Mesendoderm (in vitro differentiated cells): Measurements from ENCODE around the gene GPR132.

ENCODE experiments used
- DNase-seq: peaks from one replicate; pipeline ENCODE4 v3.0.0; 2013
- H2AK5ac ChIP-seq: 2 replicates; pipeline ENCODE4 v1.6.1; 2013; ENCODE audit warnings: low read length, inconsistent platforms
- H2BK120ac ChIP-seq: 2 replicates; pipeline ENCODE4 v1.6.1; 2013; ENCODE audit warnings: low read depth, mild to moderate bottlenecking, low read length, moderate library complexity, mixed read lengths
- H2BK15ac ChIP-seq: replicated peaks from 2 replicates; pipeline ENCODE4 v1.6.1; 2013; ENCODE audit warnings: low read depth, mild to moderate bottlenecking, moderate library complexity
- H2BK5ac ChIP-seq: 2 replicates; pipeline ENCODE4 v1.6.1; 2013; ENCODE audit warnings: low read length, inconsistent platforms
- H3K18ac ChIP-seq: 2 replicates; pipeline ENCODE4 v1.6.1; 2013; ENCODE audit warnings: mild to moderate bottlenecking, low read length, mixed read lengths
- H3K23ac ChIP-seq: one replicate; pipeline ENCODE4 v1.6.1; 2013; ENCODE audit warnings: low read length
- H3K27ac ChIP-seq: 2 replicates; pipeline ENCODE4 v1.5.1; 2013; ENCODE audit warnings: low read depth, mild to moderate bottlenecking, inconsistent platforms, low read length, moderate library complexity
- H3K27me3 ChIP-seq: 2 replicates; pipeline ENCODE4 v1.6.1; 2013; ENCODE audit warnings: low read length, control low read depth, mild to moderate bottlenecking, inconsistent platforms; ENCODE audit not compliant: insufficient read depth, poor library complexity
- H3K36me3 ChIP-seq: 2 replicates; pipeline ENCODE4 v1.6.1; 2013; ENCODE audit warnings: low read length, inconsistent platforms; ENCODE audit not compliant: control insufficient read depth, insufficient read depth
- H3K4ac ChIP-seq: one replicate; pipeline ENCODE4 v1.6.1; 2013; ENCODE audit warnings: low read depth, mild to moderate bottlenecking, low read length, moderate library complexity
- H3K4me1 ChIP-seq: 2 replicates; pipeline ENCODE4 v1.6.1; 2013; ENCODE audit warnings: low read depth, low read length, inconsistent platforms; ENCODE audit not compliant: control insufficient read depth
- H3K4me2 ChIP-seq: 2 replicates; pipeline ENCODE4 v1.6.1; 2013; ENCODE audit warnings: low read length
- H3K4me3 ChIP-seq: 2 replicates; pipeline ENCODE4 v1.5.1; 2013; ENCODE audit warnings: mild to moderate bottlenecking, low read length
- H3K56ac ChIP-seq: one replicate; pipeline ENCODE4 v1.6.1; 2013; ENCODE audit warnings: low read length
- H3K79me1 ChIP-seq: 2 replicates; pipeline ENCODE4 v1.6.1; 2013; ENCODE audit warnings: low read length, inconsistent platforms
- H3K79me2 ChIP-seq: 2 replicates; pipeline ENCODE4 v1.6.1; 2013; ENCODE audit warnings: mild to moderate bottlenecking, low read length; ENCODE audit not compliant: control insufficient read depth, insufficient read depth
- H3K9ac ChIP-seq: 2 replicates; pipeline ENCODE4 v1.6.1; 2013; ENCODE audit warnings: low read length, inconsistent platforms
- H4K5ac ChIP-seq: one replicate; pipeline ENCODE4 v1.6.1; 2013; ENCODE audit warnings: low read length
- H4K8ac ChIP-seq: one replicate; pipeline ENCODE4 v1.6.1; 2013; ENCODE audit warnings: low read depth, mild to moderate bottlenecking, control low read depth, low read length, moderate library complexity
- WGBS: extraction: QIAGEN DNeasy Blood & Tissue Kit; methylation state at CpG from one replicate; pipeline ENCODE4 v1.1.7; 2013; ENCODE audit warnings: low lambda C conversion rate, missing lambda C conversion rate; ENCODE audit not compliant: insufficient coverage; ENCODE audit errors: extremely low coverage; 5-methylcytosine and 5-hydroxymethylcytosine counted together

Gene GPR132

GRCh38 chr14:105075379-105076295, 10.4 kb upstream of the GPR132 start:
- Histone ChIP-seq H3K79me1 (no peaks in the 10 kb centered on the region), H3K4me3 (no peak overlapping the region), H2BK15ac (no peak overlapping the region), H3K36me3 (no peaks in the 10 kb centered on the region), H4K8ac (no peak overlapping the region), H3K56ac (peak overlapping the region; percentile 74), H2AK5ac (no peak overlapping the region), H3K27ac (no peak overlapping the region), H3K27me3 (no peaks in the 10 kb centered on the region), H3K79me2 (no peaks in the 10 kb centered on the region), H3K4me1 (peaks cover 3% of the 10 kb centered on the region), H3K9ac (peak overlapping the region; percentile 54), H3K4ac (no peak overlapping the region), H4K5ac (no peak overlapping the region), H2BK5ac (no peak overlapping the region), H3K4me2 (no peak overlapping the region), H3K23ac (no peak overlapping the region), H3K18ac (peak overlapping the region; percentile 19), H2BK120ac (no peak overlapping the region)
- no CpG with 5 or more reads among the region's 24 CpGs for WGBS
- peak; percentile 70 for DNase-seq

DNA sequence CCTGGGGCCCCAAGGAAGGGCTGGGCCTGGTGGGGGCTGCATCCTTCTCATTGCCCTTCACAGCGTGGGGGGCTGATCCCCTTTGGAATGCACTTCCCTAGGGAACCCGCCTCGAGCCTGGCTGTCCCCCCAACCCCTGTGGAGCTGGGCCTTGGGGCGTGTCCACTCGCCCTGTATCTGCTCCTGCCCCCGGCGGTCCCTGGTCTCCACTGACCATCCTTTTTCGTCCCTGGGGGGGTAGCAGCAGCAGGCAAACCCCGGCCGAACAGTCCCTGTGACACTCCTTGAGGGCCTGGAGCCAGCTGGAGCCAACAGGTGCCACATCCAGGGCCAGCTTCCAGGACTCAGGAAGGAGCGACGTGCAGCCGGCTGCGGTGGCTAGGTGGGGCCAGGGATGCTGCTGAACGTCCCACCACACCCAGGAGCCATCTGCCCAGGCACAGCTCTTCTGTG, 9.4 kb upstream of the GPR132 start:
- no peaks in the 10 kb centered on the region for H3K79me2 ChIP-seq
- no CpG with 5 or more reads among the region's 15 CpGs for WGBS
- H3K36me3 ChIP-seq = no peaks in the 10 kb centered on the region
- no peak overlapping the region for H3K4ac ChIP-seq
- no peaks in the 10 kb centered on the region for H3K79me1 ChIP-seq
- no peak overlapping the region for H3K4me2 ChIP-seq
- H3K4me1 ChIP-seq = peaks cover 3% of the 10 kb centered on the region
- H3K56ac ChIP-seq = no peak overlapping the region
- no peak overlapping the region for H2BK5ac ChIP-seq
- no peak for DNase-seq
- no peak overlapping the region for H4K8ac ChIP-seq
- no peak overlapping the region for H3K27ac ChIP-seq
- H3K18ac ChIP-seq = no peak overlapping the region
- H2BK15ac ChIP-seq = no peak overlapping the region
- no peak overlapping the region for H2AK5ac ChIP-seq
- no peak overlapping the region for H3K9ac ChIP-seq
- no peak overlapping the region for H2BK120ac ChIP-seq
- H4K5ac ChIP-seq = no peak overlapping the region
- H3K23ac ChIP-seq = no peak overlapping the region
- H3K27me3 ChIP-seq = no peaks in the 10 kb centered on the region
- H3K4me3 ChIP-seq = no peak overlapping the region

GRCh38 chr14:105073720-105074600, 8.7 kb upstream of the GPR132 start:
- Histone ChIP-seq H2BK15ac (no peak overlapping the region), H3K23ac (no peak overlapping the region), H3K18ac (no peak overlapping the region), H3K4ac (no peak overlapping the region), H3K27ac (no peak overlapping the region), H2AK5ac (no peak overlapping the region), H3K36me3 (no peaks in the 10 kb centered on the region), H3K27me3 (no peaks in the 10 kb centered on the region), H3K4me1 (peaks cover 3% of the 10 kb centered on the region), H4K8ac (no peak overlapping the region), H2BK5ac (no peak overlapping the region), H3K79me1 (no peaks in the 10 kb centered on the region), H3K56ac (no peak overlapping the region), H3K79me2 (no peaks in the 10 kb centered on the region), H3K9ac (no peak overlapping the region), H3K4me3 (no peak overlapping the region), H4K5ac (no peak overlapping the region), H2BK120ac (no peak overlapping the region), H3K4me2 (no peak overlapping the region)
- no CpG with 5 or more reads among the region's 18 CpGs for WGBS
- DNase-seq = no peak

GRCh38 chr14:105072892-105073719, 7.9 kb upstream of the GPR132 start:
- H3K27me3 ChIP-seq = no peaks in the 10 kb centered on the region
- no peak overlapping the region for H2BK5ac ChIP-seq
- H3K4me2 ChIP-seq = no peak overlapping the region
- no peaks in the 10 kb centered on the region for H3K36me3 ChIP-seq
- H3K79me1 ChIP-seq = no peaks in the 10 kb centered on the region
- no peak for DNase-seq
- WGBS = no CpG with 5 or more reads among the region's 18 CpGs
- no peak overlapping the region for H2AK5ac ChIP-seq
- H3K4ac ChIP-seq = no peak overlapping the region
- no peak overlapping the region for H3K27ac ChIP-seq
- H2BK120ac ChIP-seq = no peak overlapping the region
- H4K5ac ChIP-seq = no peak overlapping the region
- no peak overlapping the region for H3K23ac ChIP-seq
- no peak overlapping the region for H3K4me3 ChIP-seq
- no peak overlapping the region for H4K8ac ChIP-seq
- no peaks in the 10 kb centered on the region for H3K79me2 ChIP-seq
- H3K9ac ChIP-seq = no peak overlapping the region
- peaks cover 3% of the 10 kb centered on the region for H3K4me1 ChIP-seq
- H3K18ac ChIP-seq = no peak overlapping the region
- H3K56ac ChIP-seq = no peak overlapping the region
- H2BK15ac ChIP-seq = no peak overlapping the region

DNA sequence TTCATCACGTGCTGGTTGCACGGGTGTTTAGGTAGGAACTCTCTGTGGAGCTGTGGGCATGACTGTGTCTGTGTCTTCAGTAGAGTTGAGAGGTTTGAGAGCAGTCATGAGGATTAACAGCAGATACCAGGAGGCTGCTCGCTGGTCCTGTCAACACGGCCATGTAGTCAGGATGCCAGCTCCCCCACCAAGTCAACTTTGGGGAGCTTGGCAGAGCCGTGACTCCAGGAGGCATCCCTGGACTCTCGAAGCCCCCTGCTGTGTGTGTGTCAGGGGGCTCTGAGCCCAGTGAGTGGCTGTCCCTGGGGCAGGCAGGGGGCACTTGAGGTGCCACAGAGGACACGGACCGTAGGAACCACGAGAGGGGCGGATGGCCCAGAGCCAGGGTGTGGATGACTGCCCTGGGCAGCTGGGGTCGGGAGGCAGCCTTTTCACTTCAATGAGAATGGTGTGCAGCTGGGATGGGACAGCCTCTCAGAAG, 7.2 kb upstream of the GPR132 start:
- Histone ChIP-seq H3K4me1 (peaks cover 3% of the 10 kb centered on the region), H3K4me2 (no peak overlapping the region), H3K27me3 (no peaks in the 10 kb centered on the region)

More for the DNA sequence above, 7.2 kb upstream of the GPR132 start:
- H3K23ac ChIP-seq = no peak overlapping the region
- H3K27ac ChIP-seq = no peak overlapping the region
- no CpG with 5 or more reads among the region's 11 CpGs for WGBS
- no peaks in the 10 kb centered on the region for H3K36me3 ChIP-seq
- H2BK5ac ChIP-seq = no peak overlapping the region
- H4K5ac ChIP-seq = no peak overlapping the region
- H3K4ac ChIP-seq = no peak overlapping the region
- H3K79me2 ChIP-seq = no peaks in the 10 kb centered on the region
- no peaks in the 10 kb centered on the region for H3K79me1 ChIP-seq
- H2AK5ac ChIP-seq = no peak overlapping the region
- DNase-seq = no peak
- H4K8ac ChIP-seq = no peak overlapping the region
- H3K56ac ChIP-seq = no peak overlapping the region
- no peak overlapping the region for H3K9ac ChIP-seq
- H2BK15ac ChIP-seq = no peak overlapping the region
- no peak overlapping the region for H2BK120ac ChIP-seq
- H3K4me3 ChIP-seq = no peak overlapping the region
- H3K18ac ChIP-seq = no peak overlapping the region
